Cardiac atrium fibroblast (primary cell): ENCODE results near the gene LAMP2. TPM values are rescaled to one million over a fixed set of nuclear protein-coding genes. Genes with fewer than 3 reads are reported as not detected.

Experiments
- total RNA-seq: library from RNA; depleted of rRNA; stranded (reverse); fragments of >200 nt; gene quantifications from 2 replicates; pipeline ENCODE4 v1.2.3, GENCODE V29; 2015

LAMP2 gene
- 143 and 168 TPM in 2 replicates for total RNA-seq

DNA sequence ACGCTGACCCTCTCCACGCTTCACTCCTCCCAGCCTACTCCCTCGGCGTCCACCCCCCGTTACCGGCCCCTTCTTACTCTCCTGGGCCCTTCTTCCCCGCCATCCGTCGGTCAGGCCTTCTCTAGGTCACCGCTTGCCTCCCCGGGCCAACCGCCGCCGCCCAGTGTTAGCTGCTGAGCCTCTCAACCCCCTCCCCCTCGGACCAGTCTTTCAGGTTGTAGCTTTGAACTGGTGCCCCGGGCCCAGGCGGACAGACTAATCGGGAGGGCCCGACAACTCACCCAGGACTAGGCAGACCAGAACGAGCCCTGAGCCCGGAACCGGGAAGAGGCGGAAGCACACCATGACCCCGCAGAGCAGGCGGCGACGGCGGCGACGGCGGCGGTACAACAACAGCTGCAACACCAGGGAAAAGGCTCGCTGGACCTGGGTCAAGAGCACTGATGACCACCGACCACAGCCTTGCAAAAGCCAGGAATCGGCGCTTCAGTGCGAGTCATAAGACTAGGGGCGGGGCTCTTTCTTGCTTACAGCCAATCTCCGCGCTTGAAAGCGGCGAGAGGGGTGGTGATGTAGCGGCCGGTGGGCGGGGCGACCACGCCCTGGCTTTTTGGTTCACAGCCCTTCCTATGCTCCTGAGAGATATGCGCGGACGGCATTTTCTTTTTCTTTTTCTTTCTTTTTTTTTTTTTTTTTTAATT lies at the start of gene LAMP2:
TSS of gene LAMP2 (minus strand) at position 472 of the 701 bp plus-strand sequence. CDS start at position 345, 127 bp downstream.

Other genes starting within 250 kb of the LAMP2 start
- 8.8 and 11.2 TPM in 2 replicates for gene ZBTB33, start 218.5 kb downstream of the LAMP2 start, total RNA-seq
- not detected in 2 replicates for gene TMEM255A, start 157.8 kb downstream of the LAMP2 start, total RNA-seq
- gene ATP1B4, start 107.2 kb downstream of the LAMP2 start, total RNA-seq: not detected in 2 replicates
- gene CUL4B, start 91.7 kb upstream of the LAMP2 start, total RNA-seq: 50.4 and 82.8 TPM in 2 replicates
- gene MCTS1, start 134.8 kb upstream of the LAMP2 start, total RNA-seq: 33.2 and 62.5 TPM in 2 replicates
- 23.5 and 40.5 TPM in 2 replicates for gene C1GALT1C1, start 160.8 kb upstream of the LAMP2 start, total RNA-seq